Posterior cingulate gyrus (tissue), 11 donors: ENCODE results near the gene BNC2.
A peak's percentile ranks its signal among the peaks of the same experiment; 100 is the strongest.

ENCODE experiments used
- DNase-seq, 10 donors: peaks; one replicate each; pipeline versions ENCODE4 v3.0.0 to v3.0.0-alpha.2; 2020 to 2021; ENCODE audit warnings: mixed read lengths in 3 of 10
- intact Hi-C: fragments of 100-400 bp; cut with DNase I; formaldehyde crosslinking; loops from one replicate; pipeline ENCODE4 v1.15.1; 2023

BNC2 gene

GRCh38 chr9:16871336-16872151 is 1.1 kb upstream of the BNC2 start:
- DNase-seq: peak in 2 of 10 donors; percentile 11 to 26
- intact Hi-C loops: no loop called here

- intact Hi-C loops: no loop called here
- peak in 2 of 10 donors; percentile 12 to 68 for DNase-seq
Measured at GRCh38 chr9:16869882-16870595, 431 bp downstream of the BNC2 start.

GRCh38 chr9:16869131-16869881 is 1.2 kb downstream of the BNC2 start:
- intact Hi-C loops: no loop called here
- DNase-seq: no peak

GRCh38 chr9:16868701-16869100 is 1.8 kb downstream of the BNC2 start:
- intact Hi-C loops: no loop called here
- no peak for DNase-seq

GRCh38 chr9:16867576-16868311 is 2.7 kb downstream of the BNC2 start:
- intact Hi-C loops: no loop called here
- DNase-seq: no peak

GRCh38 chr9:16866587-16866986 is 3.9 kb downstream of the BNC2 start:
- no peak for DNase-seq
- intact Hi-C loops: no loop called here

- intact Hi-C loops: no loop called here
- no peak for DNase-seq
Measured at GRCh38 chr9:16864649-16865434, 5.6 kb downstream of the BNC2 start.

GRCh38 chr9:16848179-16848578 is 22.3 kb downstream of the BNC2 start:
- intact Hi-C loops: no loop called here
- no peak for DNase-seq

- intact Hi-C loops: no loop called here
- no peak for DNase-seq
Measured at GRCh38 chr9:16846986-16847385, 23.5 kb downstream of the BNC2 start.

GRCh38 chr9:16846367-16846766 is 24.1 kb downstream of the BNC2 start:
- no peak for DNase-seq
- intact Hi-C loops: no loop called here

- intact Hi-C loops: no loop called here
- DNase-seq: no peak
Measured at GRCh38 chr9:16834817-16835216, 35.7 kb downstream of the BNC2 start.

GRCh38 chr9:16833296-16833835 is 37.1 kb downstream of the BNC2 start:
- intact Hi-C loops: no loop called here
- DNase-seq: no peak

GRCh38 chr9:16832101-16832500 is 38.4 kb downstream of the BNC2 start:
- intact Hi-C loops: no loop called here
- no peak for DNase-seq

- no peak for DNase-seq
- intact Hi-C loops: no loop called here
Measured at GRCh38 chr9:16830806-16831205, 39.7 kb downstream of the BNC2 start.

GRCh38 chr9:16828340-16829281 is 41.9 kb downstream of the BNC2 start:
- intact Hi-C loops: no loop called here
- peak in 2 of 10 donors; percentile 19 to 74 for DNase-seq

GRCh38 chr9:16825971-16826625 is 44.4 kb downstream of the BNC2 start:
- DNase-seq: no peak
- intact Hi-C loops: no loop called here

GRCh38 chr9:16825331-16825725 is 45.1 kb downstream of the BNC2 start:
- intact Hi-C loops: no loop called here
- DNase-seq: no peak
